ENCODE results near the gene GRPR. TPM values are rescaled to one million over a fixed set of nuclear protein-coding genes. Genes with fewer than 3 reads are reported as not detected.

The GRPR gene
- polyA plus RNA-seq, 1 donor (not counting 4 experiments of a cell fraction or from before 2014, with no cell fraction given), result 0.08 TPM

- Histone ChIP-seq H3K4me2 (ENCODE audit: control insufficient read depth, extremely low read depth, insufficient read depth, low read depth, low read length) (no peak overlapping the region), H3K4me1 (ENCODE audit: control insufficient read depth, extremely low read depth, insufficient read depth, low read length) (no peaks in the 10 kb centered on the region), H3K9me3 (ENCODE audit: control insufficient read depth, low read depth, low read length) (no peaks in the 10 kb centered on the region), H3K36me3 (ENCODE audit: control insufficient read depth in 2 of 2, extremely low read depth in 1 of 2, insufficient read depth in 2 of 2, low read length in 2 of 2) (no peaks in the 10 kb centered on the region), H3K9ac (ENCODE audit: control insufficient read depth, extremely low read depth, insufficient read depth, low read length) (no peak overlapping the region), H3K79me2 (ENCODE audit: control insufficient read depth, insufficient read depth, low read length) (no peaks in the 10 kb centered on the region), H3K9me1 (ENCODE audit: control insufficient read depth, extremely low read depth, insufficient read depth, low read length) (no peaks in the 10 kb centered on the region), H4K20me1 (ENCODE audit: control insufficient read depth, extremely low read depth, insufficient read depth, low read length) (no peaks in the 10 kb centered on the region), H3K27ac (ENCODE audit: control insufficient read depth, insufficient read depth, low read length) (no peak overlapping the region), H3K4me3 (ENCODE audit: control insufficient read depth in 2 of 3, extremely low read depth in 1 of 3, insufficient read depth in 2 of 3, low read depth in 1 of 3, low read length in 3 of 3) (no peak overlapping the region), H3K27me3 (ENCODE audit: control insufficient read depth, extremely low read depth, insufficient read depth, low read length) (no peaks in the 10 kb centered on the region), H2AFZ (ENCODE audit: control insufficient read depth, low read length) (no peak overlapping the region)
- DNase-seq (ENCODE audit: low read depth, low spot score) (no peak), FAIRE-seq (no peak)
- TF ChIP-seq EZH2 (IDR thresholded peaks at IDR 0.05; ENCODE audit: low read length), result no peak
- no peak for TF ChIP-seq CTCF (optimal IDR thresholded peaks at IDR 0.05 in 1 of 3, IDR thresholded peaks at IDR 0.05 in 1 of 3, conservative IDR thresholded peaks at IDR 0.05 in 1 of 3; ENCODE audit: extremely low read depth in 1 of 3, insufficient read depth in 2 of 3, low read length in 3 of 3)
- dilution Hi-C loops (cut with MboI; ENCODE audit: extremely low pct_ligation_motif_present, low sequenced_read_pairs), result no loop called here
Observed at GRCh38 chrX:16191605-16192004, 68.2 kb downstream of the GRPR start.

GRCh38 chrX:16196829-16197228 lies 73.5 kb downstream of the GRPR start:
- no peaks in the 10 kb centered on the region for H3K9me1 ChIP-seq (ENCODE audit: control insufficient read depth, extremely low read depth, insufficient read depth, low read length)
- H3K9ac ChIP-seq (ENCODE audit: control insufficient read depth, extremely low read depth, insufficient read depth, low read length), result no peak overlapping the region
- dilution Hi-C loops (cut with MboI; ENCODE audit: extremely low pct_ligation_motif_present, low sequenced_read_pairs), result no loop called here
- H3K4me3 ChIP-seq (ENCODE audit: control insufficient read depth in 2 of 3, extremely low read depth in 1 of 3, insufficient read depth in 2 of 3, low read depth in 1 of 3, low read length in 3 of 3), result no peak overlapping the region
- no peaks in the 10 kb centered on the region for H4K20me1 ChIP-seq (ENCODE audit: control insufficient read depth, extremely low read depth, insufficient read depth, low read length)
- TF ChIP-seq EZH2 (IDR thresholded peaks at IDR 0.05; ENCODE audit: low read length) (no peak), CTCF (optimal IDR thresholded peaks at IDR 0.05 in 1 of 3, IDR thresholded peaks at IDR 0.05 in 1 of 3, conservative IDR thresholded peaks at IDR 0.05 in 1 of 3; ENCODE audit: extremely low read depth in 1 of 3, insufficient read depth in 2 of 3, low read length in 3 of 3) (no peak)
- H3K4me1 ChIP-seq (ENCODE audit: control insufficient read depth, extremely low read depth, insufficient read depth, low read length), result no peaks in the 10 kb centered on the region
- no peaks in the 10 kb centered on the region for H3K79me2 ChIP-seq (ENCODE audit: control insufficient read depth, insufficient read depth, low read length)
- FAIRE-seq (no peak), DNase-seq (ENCODE audit: low read depth, low spot score) (no peak)
- H3K36me3 ChIP-seq (ENCODE audit: control insufficient read depth in 2 of 2, extremely low read depth in 1 of 2, insufficient read depth in 2 of 2, low read length in 2 of 2), result no peaks in the 10 kb centered on the region
- H3K27me3 ChIP-seq (ENCODE audit: control insufficient read depth, extremely low read depth, insufficient read depth, low read length), result no peaks in the 10 kb centered on the region
- no peaks in the 10 kb centered on the region for H3K9me3 ChIP-seq (ENCODE audit: control insufficient read depth, low read depth, low read length)
- no peak overlapping the region for H3K4me2 ChIP-seq (ENCODE audit: control insufficient read depth, extremely low read depth, insufficient read depth, low read depth, low read length)
- H2AFZ ChIP-seq (ENCODE audit: control insufficient read depth, low read length), result no peak overlapping the region
- H3K27ac ChIP-seq (ENCODE audit: control insufficient read depth, insufficient read depth, low read length), result no peak overlapping the region
